EH (cell line): Measurements from ENCODE around the gene KRT85.

Source experiments
- DNase-seq: peaks from one replicate; pipeline ENCODE4 v3.0.0-alpha.2; 2015; ENCODE audit warnings: low read depth

Gene KRT85

GRCh38 chr12:52364901-52365489 lies 2.3 kb downstream of the KRT85 start:
- DNase-seq, result no peak

GRCh38 chr12:52364061-52364460 lies 3.2 kb downstream of the KRT85 start:
- DNase-seq, result no peak

GRCh38 chr12:52363111-52363679 lies 4.1 kb downstream of the KRT85 start:
- no peak for DNase-seq

- DNase-seq, result no peak
These were observed 5.1 kb downstream of the KRT85 start for GRCh38 chr12:52362118-52362726.

- DNase-seq, result no peak
These were observed 5.7 kb downstream of the KRT85 start for GRCh38 chr12:52361553-52361952.

GRCh38 chr12:52360663-52361271 lies 6.5 kb downstream of the KRT85 start:
- DNase-seq, result no peak

GRCh38 chr12:52360106-52360662 lies 7.1 kb downstream of the KRT85 start:
- DNase-seq, result no peak

GRCh38 chr12:52359621-52360061 lies 7.6 kb downstream of the KRT85 start:
- no peak for DNase-seq

GRCh38 chr12:52358575-52359350 lies 8.5 kb downstream of the KRT85 start:
- peak; percentile 42 for DNase-seq

- no peak for DNase-seq
These were observed 10.3 kb downstream of the KRT85 start for GRCh38 chr12:52356762-52357580.

GRCh38 chr12:52356031-52356761 lies 11.1 kb downstream of the KRT85 start:
- no peak for DNase-seq

GRCh38 chr12:52355176-52355575 lies 12.1 kb downstream of the KRT85 start:
- peak; percentile 84 for DNase-seq

GRCh38 chr12:52354200-52354599 lies 13.1 kb downstream of the KRT85 start:
- peak; percentile 21 for DNase-seq

- no peak for DNase-seq
These were observed 13.5 kb downstream of the KRT85 start for GRCh38 chr12:52353766-52354165.

- no peak for DNase-seq
These were observed 14.3 kb downstream of the KRT85 start for GRCh38 chr12:52352951-52353350.

GRCh38 chr12:52351196-52352059 lies 15.9 kb downstream of the KRT85 start:
- DNase-seq, result no peak

GRCh38 chr12:52350786-52351185 lies 16.5 kb downstream of the KRT85 start:
- DNase-seq, result no peak

GRCh38 chr12:52350021-52350620 lies 17.2 kb downstream of the KRT85 start:
- no peak for DNase-seq

GRCh38 chr12:52349196-52349595 lies 18.1 kb downstream of the KRT85 start:
- peak; percentile 10 for DNase-seq
